DND-41 (cell line): ENCODE measurements around the gene GCN1.

Experiments
- CTCF ChIP-seq: IDR thresholded peaks from 2 replicates; pipeline ENCODE4 v1.5.1; 2012; ENCODE audit warnings: borderline replicate concordance, low read length, moderate library complexity, mild to moderate bottlenecking; ENCODE audit not compliant: poor library complexity, severe bottlenecking; ENCODE audit errors: extremely low read depth
- EZH2 ChIP-seq: IDR thresholded peaks from 3 replicates; pipeline ENCODE4 v1.6.1; 2012; ENCODE audit warnings: borderline replicate concordance, low read depth, mild to moderate bottlenecking, moderate library complexity, low read length, inconsistent platforms; ENCODE audit not compliant: severe bottlenecking

GRCh38 chr12:120161852-120162251, 32.7 kb downstream of the GCN1 start:
- TF ChIP-seq EZH2 (no peak), CTCF (no peak)
